ENCODE data around the gene MTHFD1L. TPM values are rescaled to one million over a fixed set of nuclear protein-coding genes. Genes with fewer than 3 reads are reported as not detected.

The MTHFD1L gene
- total and polyA plus RNA-seq, 2 of the 8 experiments (the other 6 are each of a cell fraction or from before 2014, with no cell fraction given): 29.2 to 105 TPM

GRCh38 chr6:150999576-150999975 lies 134.1 kb downstream of the MTHFD1L start:
- H3K9ac ChIP-seq (replicated peaks in 1 of 4; ENCODE audit: extremely low read depth in 1 of 4, low read depth in 3 of 4, low read length in 3 of 4): no peak overlapping the region
- POLR2A ChIA-PET (ENCODE audit: partially characterized antibody): no interaction called here
- H4K91ac ChIP-seq (replicated peaks; ENCODE audit: insufficient read length, low read length): no peak overlapping the region
- no peak overlapping the region for H2BK12ac ChIP-seq (ENCODE audit: low read depth, low read length)
- no peaks in the 10 kb centered on the region for H4K20me1 ChIP-seq (replicated peaks in 1 of 2; ENCODE audit: control insufficient read depth in 1 of 2, insufficient read depth in 2 of 2, low read length in 2 of 2)
- DNase-seq (ENCODE audit: low read depth in 1 of 2, low spot score in 2 of 2): no peak
- H3K4me3 ChIP-seq (ENCODE audit: extremely low read depth in 1 of 4, insufficient read depth in 2 of 4, low read depth in 3 of 4, low read length in 4 of 4): no peak overlapping the region
- FAIRE-seq: no peak
- H3K23ac ChIP-seq (ENCODE audit: insufficient read length): no peak overlapping the region
- H2AFZ ChIP-seq (ENCODE audit: low read length): no peak overlapping the region
- CTCF ChIA-PET (ENCODE audit: partially characterized antibody): interaction anchor here (0.6 to 2.3 kb wide), 2 partner anchors 15 to 32 kb away, joined by 3 to 11 read pairs; no protein-coding TSS in a partner anchor
- H3K14ac ChIP-seq (ENCODE audit: insufficient read length): no peak overlapping the region
- no peaks in the 10 kb centered on the region for H3K79me1 ChIP-seq (ENCODE audit: low read depth, low read length)
- no peak overlapping the region for H2BK120ac ChIP-seq (replicated peaks; ENCODE audit: low read depth, low read length)
- no peaks in the 10 kb centered on the region; a peak in 3 of 7 replicates for H3K4me1 ChIP-seq (replicated peaks in 1 of 4; ENCODE audit: control insufficient read depth in 3 of 4, insufficient read depth in 4 of 4, low read length in 3 of 4)
- no peak overlapping the region for H4K8ac ChIP-seq (ENCODE audit: extremely low read depth, insufficient read depth, low read length)
- no peaks in the 10 kb centered on the region for H3K9me3 ChIP-seq (ENCODE audit: insufficient read depth in 2 of 2, low read depth in 1 of 2, low read length in 1 of 2)
- H3K23me2 ChIP-seq (ENCODE audit: low read depth, low read length): no peaks in the 10 kb centered on the region
- no peak overlapping the region for H2BK15ac ChIP-seq (ENCODE audit: low read length)
- no peak overlapping the region for H3K27ac ChIP-seq (ENCODE audit: low read depth, low read length)
- no peak overlapping the region for H4K5ac ChIP-seq (ENCODE audit: insufficient read length, low read depth, low read length)
- no peak overlapping the region for H2AK5ac ChIP-seq (ENCODE audit: low read depth, low read length)
- H3K4me2 ChIP-seq (ENCODE audit: insufficient read depth in 1 of 2, low read depth in 2 of 2, low read length in 2 of 2): no peak overlapping the region
- no peak overlapping the region for H3K56ac ChIP-seq (replicated peaks; ENCODE audit: insufficient read length, low read depth, low read length)
- H3K27me3 ChIP-seq (replicated peaks in 1 of 4; ENCODE audit: control insufficient read depth in 3 of 4, extremely low read depth in 1 of 4, insufficient read depth in 3 of 4, low read length in 3 of 4): no peaks in the 10 kb centered on the region
- no peak overlapping the region for H3K18ac ChIP-seq (ENCODE audit: extremely low read depth, low read length)
- no peak overlapping the region for H3K4ac ChIP-seq (replicated peaks; ENCODE audit: insufficient read length, low read depth, low read length)
- peaks cover 0 to 3% (median 0%) of the 10 kb centered on the region in 4 experiments; a peak in 1 of 8 replicates for H3K36me3 ChIP-seq (ENCODE audit: control insufficient read depth in 2 of 4, insufficient read depth in 4 of 4, low read length in 3 of 4)
- 87% methylated on average over 6 of the region's 6 CpGs; no CpG with 5 or more reads in 1 of the 2 experiments for WGBS, 2 experiments (ENCODE audit: extremely low coverage in 1 of 2, insufficient coverage in 1 of 2, insufficient read length in 1 of 2, insufficient replicate concordance in 2 of 2, low coverage in 1 of 2, low lambda C conversion rate in 2 of 2, missing lambda C conversion rate in 1 of 2)
- no peak overlapping the region for H2BK20ac ChIP-seq (ENCODE audit: low read length)
- H2BK5ac ChIP-seq (ENCODE audit: low read depth, low read length): no peak overlapping the region
- TF ChIP-seq TCF12 (IDR thresholded peaks at IDR 0.05; ENCODE audit: low read depth, low read length) (no peak), HDAC2 (IDR thresholded peaks at IDR 0.05; ENCODE audit: borderline replicate concordance in 1 of 2, low read depth in 2 of 2, low read length in 2 of 2) (no peak), CTBP2 (IDR thresholded peaks at IDR 0.05; ENCODE audit: borderline replicate concordance, insufficient read depth, insufficient read length, low read length) (no peak)
- no peaks in the 10 kb centered on the region for H3K79me2 ChIP-seq (ENCODE audit: control insufficient read depth in 1 of 2, insufficient read depth in 2 of 2, low read length in 2 of 2)

All from H1 (cell line).